Right atrium auricular region (tissue), 2 donors: ENCODE data around the gene SYT2. TPM values are rescaled to one million over a fixed set of nuclear protein-coding genes. Genes with fewer than 3 reads are reported as not detected.
A peak's percentile ranks its signal among the peaks of the same experiment; 100 is the strongest.
"Not testable (repeated sequence)": the region's sequence is repeated elsewhere in the genome, so short reads cannot be mapped to it uniquely, and the experiment has no call there.

ENCODE experiments used
- DNase-seq: peaks from one replicate; pipeline ENCODE4 v3.0.0-alpha.2; 2019; ENCODE audit warnings: low spot score
- H3K27ac ChIP-seq, 2 donors: fragments of 200-600 bp; sonication (generic); 1 replicate in 1 of 2; 2 replicates in 1 of 2; pipeline ENCODE4 v1.5.1; 2016 to 2019
- H3K27me3 ChIP-seq, 2 donors: fragments of 200-600 bp; sonication (generic); one replicate each; pipeline versions ENCODE4 v1.5.1 to v1.6.0; 2017 to 2019
- H3K36me3 ChIP-seq: fragments of 200-600 bp; sonication (generic); one replicate; pipeline ENCODE4 v1.5.1; 2016
- H3K4me1 ChIP-seq, 2 donors: fragments of 200-600 bp; sonication (generic); one replicate each; pipeline versions ENCODE4 v1.5.1 to v1.6.0; 2017 to 2019
- H3K4me3 ChIP-seq, 2 donors: fragments of 200-600 bp; sonication (generic); 1 replicate in 1 of 2; 2 replicates in 1 of 2; pipeline ENCODE4 v1.5.1; 2017 to 2019; ENCODE audit warnings: mild to moderate bottlenecking in 1 of 2, moderate library complexity in 1 of 2
- H3K9me3 ChIP-seq, 2 donors: fragments of 200-600 bp; sonication (generic); one replicate each; pipeline ENCODE4 v1.5.1; 2019
- CTCF ChIP-seq, 2 donors: fragments of 200-600 bp; sonication (generic); IDR thresholded peaks; one replicate each; pipeline ENCODE4 v1.5.1; 2019; ENCODE audit warnings: antibody characterized with exemption in 2 of 2
- total RNA-seq, 2 donors: library from RNA; depleted of rRNA; stranded (reverse); fragments of >200 nt; gene quantifications; one replicate each; pipeline ENCODE4 v1.1.0, GENCODE V29; 2016

The SYT2 gene
- total RNA-seq, 2 donors from 2014 or later = not detected

GRCh38 chr1:202547215-202547614, 163.0 kb downstream of the SYT2 start:
- TF ChIP-seq CTCF (IDR thresholded peaks at IDR 0.05) = no peak
- Histone ChIP-seq H3K4me3 (no peak overlapping the region), H3K36me3 (no peaks in the 10 kb centered on the region), H3K27me3 (no peaks in the 10 kb centered on the region), H3K9me3 (no peaks in the 10 kb centered on the region), H3K4me1 (peaks cover 0 to 70% of the 10 kb centered on the region in 2 donors), H3K27ac (peak overlapping the region in 1 of 2 donors; percentile 83)
- DNase-seq = no peak

- H3K27ac ChIP-seq = peak overlapping the region; percentile 56 to 83
- not testable (repeated sequence) for H3K4me3 ChIP-seq, H3K36me3 ChIP-seq, H3K27me3 ChIP-seq, H3K9me3 ChIP-seq, DNase-seq
- H3K4me1 ChIP-seq = peaks cover 0 to 70% of the 10 kb centered on the region in 2 donors
Measured at GRCh38 chr1:202546796-202547195, 163.5 kb downstream of the SYT2 start.

- H3K27me3 ChIP-seq, H3K36me3 ChIP-seq, H3K9me3 ChIP-seq, H3K4me3 ChIP-seq, DNase-seq: not testable (repeated sequence)
- peaks cover 0 to 69% of the 10 kb centered on the region in 2 donors for H3K4me1 ChIP-seq
- H3K27ac ChIP-seq = peak overlapping the region; percentile 56 to 83
Measured at GRCh38 chr1:202546377-202546776, 163.9 kb downstream of the SYT2 start.

GRCh38 chr1:202545647-202546303, 164.5 kb downstream of the SYT2 start:
- H3K4me3 ChIP-seq, H3K9me3 ChIP-seq, H3K27me3 ChIP-seq, H3K36me3 ChIP-seq, DNase-seq: not testable (repeated sequence)
- Histone ChIP-seq H3K4me1 (peaks cover 0 to 75% of the 10 kb centered on the region in 2 donors), H3K27ac (peak overlapping the region; percentile 56 to 83)

- H3K4me3 ChIP-seq, H3K9me3 ChIP-seq, DNase-seq, H3K36me3 ChIP-seq, H3K27me3 ChIP-seq: not testable (repeated sequence)
- Histone ChIP-seq H3K4me1 (peaks cover 0 to 81% of the 10 kb centered on the region in 2 donors), H3K27ac (peak overlapping the region; percentile 56 to 83)
Measured at GRCh38 chr1:202544766-202545449, 165.3 kb downstream of the SYT2 start.

- not testable (repeated sequence) for H3K9me3 ChIP-seq, DNase-seq
Measured at GRCh38 chr1:202543537-202543936, 166.7 kb downstream of the SYT2 start.

GRCh38 chr1:202542415-202542814, 167.8 kb downstream of the SYT2 start:
- DNase-seq, H3K36me3 ChIP-seq, H3K4me3 ChIP-seq, H3K27me3 ChIP-seq, H3K9me3 ChIP-seq: not testable (repeated sequence)
- Histone ChIP-seq H3K27ac (peak overlapping the region; percentile 57 to 83), H3K4me1 (peaks cover 0 to 90% of the 10 kb centered on the region in 2 donors)

More at GRCh38 chr1:202543537-202543936, 166.7 kb downstream of the SYT2 start:
- Histone ChIP-seq H3K27ac (peak overlapping the region; percentile 57 to 83), H3K4me1 (peaks cover 0 to 88% of the 10 kb centered on the region in 2 donors), H3K4me3 (peak overlapping the region in 1 of 2 donors; percentile 9)
- H3K27me3 ChIP-seq, H3K36me3 ChIP-seq: not testable (repeated sequence)

GRCh38 chr1:202540858-202541257, 169.4 kb downstream of the SYT2 start:
- H3K36me3 ChIP-seq, H3K27me3 ChIP-seq, DNase-seq, H3K9me3 ChIP-seq: not testable (repeated sequence)
- peak overlapping the region; percentile 29 to 43 for H3K4me3 ChIP-seq
- H3K27ac ChIP-seq = peak overlapping the region; percentile 70 to 83
- peaks cover 0 to 75% of the 10 kb centered on the region in 2 donors for H3K4me1 ChIP-seq

Other genes with a start within 250 kb of the SYT2 start
- gene KDM5B, start 98.0 kb upstream of the SYT2 start, total RNA-seq = 10 to 100 TPM; 14.6 to 18.5 TPM
- not detected for gene PCAT6, start 100.5 kb upstream of the SYT2 start, total RNA-seq
- gene RABIF, start 178.7 kb upstream of the SYT2 start, total RNA-seq = 1 to 10 TPM; 3.0 to 4.3 TPM
- 10 to 100 TPM; 13.9 to 18.4 TPM for gene KLHL12, start 216.8 kb upstream of the SYT2 start, total RNA-seq
- 100 to 1,000 TPM; 124 to 141 TPM for gene ADIPOR1, start 247.9 kb upstream of the SYT2 start, total RNA-seq